Measurements from ENCODE around the gene BEND7. TPM values are rescaled to one million over a fixed set of nuclear protein-coding genes. Genes with fewer than 3 reads are reported as not detected.
A peak's percentile ranks its signal among the peaks of the same experiment; 100 is the strongest.

The BEND7 gene
- total RNA-seq, 1 donor from 2014 or later: 21.1 TPM

- TF ChIP-seq EZH2 (IDR thresholded peaks at IDR 0.05; ENCODE audit: insufficient read depth, low read length) (no peak), CTCF (IDR thresholded peaks at IDR 0.05; ENCODE audit: insufficient read depth, low read depth, low read length) (no peak)
- Mint-ChIP-seq H3K4me3 (ENCODE audit: unreplicated experiment) (no peak overlapping the region), H3K27ac (ENCODE audit: unreplicated experiment) (no peak overlapping the region), H3K4me1 (ENCODE audit: low read depth, unreplicated experiment) (peaks cover 6% of the 10 kb centered on the region), H3K9me3 (ENCODE audit: unreplicated experiment) (no peaks in the 10 kb centered on the region), H3K36me3 (ENCODE audit: low read depth, unreplicated experiment) (peaks cover 10% of the 10 kb centered on the region), H3K27me3 (ENCODE audit: low read depth, unreplicated experiment) (no peaks in the 10 kb centered on the region)
- no peaks in the 10 kb centered on the region for H3K36me3 ChIP-seq (ENCODE audit: insufficient read depth, low read length)
- H3K4me1 ChIP-seq (ENCODE audit: insufficient read depth, low read length): no peaks in the 10 kb centered on the region
- H3K27me3 ChIP-seq (ENCODE audit: insufficient read depth, low read length): no peaks in the 10 kb centered on the region
- no peaks in the 10 kb centered on the region for H3K79me2 ChIP-seq (ENCODE audit: insufficient read depth, low read length)
- H3K4me2 ChIP-seq (ENCODE audit: low read length): no peak overlapping the region
- no peak overlapping the region for H3K9ac ChIP-seq (ENCODE audit: low read length)
- H3K9me3 ChIP-seq (ENCODE audit: insufficient read depth, low read depth, low read length): no peaks in the 10 kb centered on the region
- no peaks in the 10 kb centered on the region for H4K20me1 ChIP-seq (ENCODE audit: insufficient read depth, low read length)
- FAIRE-seq (no peak), DNase-seq (ENCODE audit: low read depth) (no peak)
- no peak overlapping the region for H2AFZ ChIP-seq (ENCODE audit: low read depth, low read length)
- H3K27ac ChIP-seq (ENCODE audit: low read depth, low read length): no peak overlapping the region
- no peak overlapping the region for H3K4me3 ChIP-seq (ENCODE audit: insufficient read depth, low read depth, low read length)
These were observed 17.4 kb downstream of the BEND7 start for GRCh38 chr10:13511409-13511808.

- Histone ChIP-seq H2AFZ (ENCODE audit: low read depth, low read length) (no peak overlapping the region), H3K9ac (ENCODE audit: low read length) (no peak overlapping the region), H3K4me1 (ENCODE audit: insufficient read depth, low read length) (peaks cover 16% of the 10 kb centered on the region), H3K27ac (ENCODE audit: low read depth, low read length) (no peak overlapping the region), H3K4me2 (ENCODE audit: low read length) (no peak overlapping the region), H3K9me3 (ENCODE audit: insufficient read depth, low read depth, low read length) (no peaks in the 10 kb centered on the region), H3K27me3 (ENCODE audit: insufficient read depth, low read length) (no peaks in the 10 kb centered on the region), H3K79me2 (ENCODE audit: insufficient read depth, low read length) (no peaks in the 10 kb centered on the region), H4K20me1 (ENCODE audit: insufficient read depth, low read length) (no peaks in the 10 kb centered on the region), H3K36me3 (ENCODE audit: insufficient read depth, low read length) (no peaks in the 10 kb centered on the region), H3K4me3 (ENCODE audit: insufficient read depth, low read depth, low read length) (no peak overlapping the region)
- no peaks in the 10 kb centered on the region for H3K27me3 Mint-ChIP-seq (ENCODE audit: low read depth, unreplicated experiment)
- no peak overlapping the region for H3K4me3 Mint-ChIP-seq (ENCODE audit: unreplicated experiment)
- TF ChIP-seq EZH2 (IDR thresholded peaks at IDR 0.05; ENCODE audit: insufficient read depth, low read length) (no peak), CTCF (IDR thresholded peaks at IDR 0.05; ENCODE audit: insufficient read depth, low read depth, low read length) (no peak)
- H3K9me3 Mint-ChIP-seq (ENCODE audit: unreplicated experiment): no peaks in the 10 kb centered on the region
- H3K27ac Mint-ChIP-seq (ENCODE audit: unreplicated experiment): no peak overlapping the region
- peaks cover 9% of the 10 kb centered on the region for H3K36me3 Mint-ChIP-seq (ENCODE audit: low read depth, unreplicated experiment)
- DNase-seq (ENCODE audit: low read depth): no peak
- peaks cover 29% of the 10 kb centered on the region for H3K4me1 Mint-ChIP-seq (ENCODE audit: low read depth, unreplicated experiment)
- no peak for FAIRE-seq
These were observed 23.6 kb downstream of the BEND7 start for GRCh38 chr10:13505052-13505680.

DNA sequence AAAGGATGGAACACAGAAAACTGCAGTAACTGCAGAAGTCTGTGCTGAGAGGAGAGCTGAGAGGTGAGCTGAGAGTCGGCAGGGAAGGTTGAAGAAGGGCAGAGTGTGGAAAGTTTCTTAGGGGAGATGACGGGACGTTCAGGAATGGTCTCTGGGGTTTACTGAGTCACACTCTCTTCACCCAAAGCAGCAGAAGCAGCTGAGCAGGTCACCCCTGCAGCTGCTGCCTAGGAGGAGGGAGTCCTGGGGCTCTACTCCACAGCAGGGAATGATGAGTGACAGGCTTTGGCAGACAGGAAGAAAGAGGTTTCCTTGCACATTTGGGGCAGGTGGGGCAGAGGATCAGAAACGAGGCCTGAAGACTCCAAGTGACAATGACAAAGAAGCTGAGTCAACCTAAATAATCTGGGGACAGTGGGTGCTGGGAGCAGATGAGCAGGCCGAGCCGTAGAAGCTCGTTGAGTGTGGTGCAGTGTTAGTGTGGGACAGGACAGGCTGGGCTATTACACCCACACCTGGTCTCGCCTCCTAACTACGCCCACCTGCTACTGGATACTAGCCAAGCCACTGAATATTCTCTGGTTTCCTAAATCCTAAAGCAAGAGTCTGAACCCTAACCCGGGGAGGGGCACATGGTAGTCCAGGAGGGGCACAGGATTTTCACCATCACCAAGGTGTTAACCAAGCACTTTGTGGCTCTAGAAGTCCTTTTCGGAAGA, 24.9 kb downstream of the BEND7 start:
- Histone ChIP-seq H3K4me1 (ENCODE audit: insufficient read depth, low read length) (peaks cover 16% of the 10 kb centered on the region), H3K27me3 (ENCODE audit: insufficient read depth, low read length) (no peaks in the 10 kb centered on the region), H3K36me3 (ENCODE audit: insufficient read depth, low read length) (no peaks in the 10 kb centered on the region), H3K9me3 (ENCODE audit: insufficient read depth, low read depth, low read length) (no peaks in the 10 kb centered on the region), H3K9ac (ENCODE audit: low read length) (no peak overlapping the region), H3K27ac (ENCODE audit: low read depth, low read length) (no peak overlapping the region), H3K4me3 (ENCODE audit: insufficient read depth, low read depth, low read length) (no peak overlapping the region), H2AFZ (ENCODE audit: low read depth, low read length) (no peak overlapping the region), H3K79me2 (ENCODE audit: insufficient read depth, low read length) (no peaks in the 10 kb centered on the region), H3K4me2 (ENCODE audit: low read length) (peak overlapping the region; percentile 73), H4K20me1 (ENCODE audit: insufficient read depth, low read length) (no peaks in the 10 kb centered on the region)
- FAIRE-seq: peak; percentile 88
- Mint-ChIP-seq H3K27ac (ENCODE audit: unreplicated experiment) (peak overlapping the region; percentile 8), H3K9me3 (ENCODE audit: unreplicated experiment) (no peaks in the 10 kb centered on the region), H3K36me3 (ENCODE audit: low read depth, unreplicated experiment) (peaks cover 15% of the 10 kb centered on the region), H3K27me3 (ENCODE audit: low read depth, unreplicated experiment) (no peaks in the 10 kb centered on the region), H3K4me3 (ENCODE audit: unreplicated experiment) (peak overlapping the region; percentile 20), H3K4me1 (ENCODE audit: low read depth, unreplicated experiment) (peaks cover 25% of the 10 kb centered on the region)
- peak; percentile 88 for DNase-seq (ENCODE audit: low read depth)
- TF ChIP-seq CTCF (IDR thresholded peaks at IDR 0.05; ENCODE audit: insufficient read depth, low read depth, low read length): no peak
- TF ChIP-seq EZH2 (IDR thresholded peaks at IDR 0.05; ENCODE audit: insufficient read depth, low read length): no peak

Data from astrocyte (in vitro differentiated cells and primary cell).